Measurements from ENCODE around the gene KCTD1. TPM values are rescaled to one million over a fixed set of nuclear protein-coding genes. Genes with fewer than 3 reads are reported as not detected.

The KCTD1 gene
- total and polyA plus RNA-seq, 2 of the 4 experiments (the other 2 are of a cell fraction) = 5.0 to 5.8 TPM

- peaks cover 15% of the 10 kb centered on the region for H3K27me3 ChIP-seq (ENCODE audit: control insufficient read depth, insufficient read depth, low read length)
- no peak overlapping the region for H3K18ac ChIP-seq (ENCODE audit: low read depth, low read length)
- no peak for TF ChIP-seq MXI1 (IDR thresholded peaks at IDR 0.05; ENCODE audit: borderline replicate concordance, low read depth, low read length)
- TF ChIP-seq RCOR1 (IDR thresholded peaks at IDR 0.05; ENCODE audit: insufficient replicate concordance, low read length) = no peak
- no peak for TF ChIP-seq RFX5 (IDR thresholded peaks at IDR 0.05; ENCODE audit: low read depth, low read length)
- TF ChIP-seq FOS (IDR thresholded peaks at IDR 0.05; ENCODE audit: low read depth, low read length) = no peak
- TF ChIP-seq POLR2A (IDR thresholded peaks at IDR 0.05; ENCODE audit: low read depth, low read length) = no peak
- no peak for TF ChIP-seq CHD1 (IDR thresholded peaks at IDR 0.05; ENCODE audit: low read depth, low read length)
- TF ChIP-seq, protein P1, sequence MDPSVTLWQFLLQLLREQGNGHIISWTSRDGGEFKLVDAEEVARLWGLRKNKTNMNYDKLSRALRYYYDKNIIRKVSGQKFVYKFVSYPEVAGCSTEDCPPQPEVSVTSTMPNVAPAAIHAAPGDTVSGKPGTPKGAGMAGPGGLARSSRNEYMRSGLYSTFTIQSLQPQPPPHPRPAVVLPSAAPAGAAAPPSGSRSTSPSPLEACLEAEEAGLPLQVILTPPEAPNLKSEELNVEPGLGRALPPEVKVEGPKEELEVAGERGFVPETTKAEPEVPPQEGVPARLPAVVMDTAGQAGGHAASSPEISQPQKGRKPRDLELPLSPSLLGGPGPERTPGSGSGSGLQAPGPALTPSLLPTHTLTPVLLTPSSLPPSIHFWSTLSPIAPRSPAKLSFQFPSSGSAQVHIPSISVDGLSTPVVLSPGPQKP (IDR thresholded peaks at IDR 0.05; ENCODE audit: borderline replicate concordance, low read depth, low read length) = no peak
- TF ChIP-seq, protein P2, sequence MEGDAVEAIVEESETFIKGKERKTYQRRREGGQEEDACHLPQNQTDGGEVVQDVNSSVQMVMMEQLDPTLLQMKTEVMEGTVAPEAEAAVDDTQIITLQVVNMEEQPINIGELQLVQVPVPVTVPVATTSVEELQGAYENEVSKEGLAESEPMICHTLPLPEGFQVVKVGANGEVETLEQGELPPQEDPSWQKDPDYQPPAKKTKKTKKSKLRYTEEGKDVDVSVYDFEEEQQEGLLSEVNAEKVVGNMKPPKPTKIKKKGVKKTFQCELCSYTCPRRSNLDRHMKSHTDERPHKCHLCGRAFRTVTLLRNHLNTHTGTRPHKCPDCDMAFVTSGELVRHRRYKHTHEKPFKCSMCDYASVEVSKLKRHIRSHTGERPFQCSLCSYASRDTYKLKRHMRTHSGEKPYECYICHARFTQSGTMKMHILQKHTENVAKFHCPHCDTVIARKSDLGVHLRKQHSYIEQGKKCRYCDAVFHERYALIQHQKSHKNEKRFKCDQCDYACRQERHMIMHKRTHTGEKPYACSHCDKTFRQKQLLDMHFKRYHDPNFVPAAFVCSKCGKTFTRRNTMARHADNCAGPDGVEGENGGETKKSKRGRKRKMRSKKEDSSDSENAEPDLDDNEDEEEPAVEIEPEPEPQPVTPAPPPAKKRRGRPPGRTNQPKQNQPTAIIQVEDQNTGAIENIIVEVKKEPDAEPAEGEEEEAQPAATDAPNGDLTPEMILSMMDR (conservative IDR thresholded peaks at IDR 0.05; ENCODE audit: low read depth, low read length) = peak; percentile 66
- TF ChIP-seq SMC3 (IDR thresholded peaks at IDR 0.05; ENCODE audit: low read depth, low read length) = peak; percentile 78
- no peak for TF ChIP-seq CEBPB (IDR thresholded peaks at IDR 0.05; ENCODE audit: low read depth, low read length)
- TF ChIP-seq NFE2L2 (IDR thresholded peaks at IDR 0.05; ENCODE audit: low read depth, low read length) = no peak
- TF ChIP-seq RAD21 (IDR thresholded peaks at IDR 0.05; ENCODE audit: low read length) = peak; percentile 82
- TF ChIP-seq BHLHE40 (IDR thresholded peaks at IDR 0.05; ENCODE audit: low read depth, low read length) = no peak
- TF ChIP-seq, protein P3, sequence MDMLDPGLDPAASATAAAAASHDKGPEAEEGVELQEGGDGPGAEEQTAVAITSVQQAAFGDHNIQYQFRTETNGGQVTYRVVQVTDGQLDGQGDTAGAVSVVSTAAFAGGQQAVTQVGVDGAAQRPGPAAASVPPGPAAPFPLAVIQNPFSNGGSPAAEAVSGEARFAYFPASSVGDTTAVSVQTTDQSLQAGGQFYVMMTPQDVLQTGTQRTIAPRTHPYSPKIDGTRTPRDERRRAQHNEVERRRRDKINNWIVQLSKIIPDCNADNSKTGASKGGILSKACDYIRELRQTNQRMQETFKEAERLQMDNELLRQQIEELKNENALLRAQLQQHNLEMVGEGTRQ (IDR thresholded peaks at IDR 0.05; ENCODE audit: low read depth, low read length) = no peak
- H4K8ac ChIP-seq (ENCODE audit: low read depth in 2 of 2, low read length in 2 of 2) = no peak overlapping the region
- no peak overlapping the region for H3K9ac ChIP-seq (ENCODE audit: low read depth, low read length)
- H3K4ac ChIP-seq (ENCODE audit: low read depth, low read length) = no peak overlapping the region
- H3K23ac ChIP-seq (ENCODE audit: low read depth, low read length) = no peak overlapping the region
- no peaks in the 10 kb centered on the region for H4K20me1 ChIP-seq (ENCODE audit: insufficient read depth, low read length)
- no peak overlapping the region for H2BK5ac ChIP-seq (ENCODE audit: low read depth, low read length, poor library complexity, severe bottlenecking)
- no peak overlapping the region for H2AK9ac ChIP-seq (replicated peaks; ENCODE audit: low read depth, low read length, poor library complexity)
- H3K36me3 ChIP-seq (ENCODE audit: control insufficient read depth, insufficient read depth, low read length) = no peaks in the 10 kb centered on the region
- H3K14ac ChIP-seq (replicated peaks; ENCODE audit: low read depth, low read length) = no peak overlapping the region
- H4K5ac ChIP-seq (ENCODE audit: low read depth, low read length) = no peak overlapping the region
- H3K9me3 ChIP-seq (ENCODE audit: control insufficient read depth, insufficient read depth, low read length) = no peaks in the 10 kb centered on the region
- no peak overlapping the region for H2AK5ac ChIP-seq (ENCODE audit: low read depth, low read length)
- in situ Hi-C loops (cut with MboI; ENCODE audit: low sequenced_read_pairs) = loop anchor here (5.0 kb wide), 1 partner anchor 242 kb away; no protein-coding TSS in a partner anchor
- DNase-seq (peak; percentile 53), ATAC-seq (ENCODE audit: low read depth) (peak; percentile 87)
- no peak overlapping the region for H2BK120ac ChIP-seq (ENCODE audit: low read depth, low read length)
- H3K4me3 ChIP-seq (ENCODE audit: insufficient read depth, low read depth, low read length) = no peak overlapping the region
- H3K79me1 ChIP-seq (ENCODE audit: low read depth in 1 of 2, low read length in 2 of 2) = no peaks in the 10 kb centered on the region
- WGBS, 2 experiments (ENCODE audit: extremely low coverage in 2 of 2, insufficient read length in 1 of 2) = 41% methylated on average over 3 of the region's 5 CpGs; no CpG with 5 or more reads in 1 of the 2 experiments
- no TSS peak for BruUV-seq (replicated peaks)
- no peak overlapping the region for H3K56ac ChIP-seq (ENCODE audit: extremely low read depth, insufficient read depth, low read length)
- no peak overlapping the region for H3K4me2 ChIP-seq (ENCODE audit: low read depth, low read length)
- H2BK20ac ChIP-seq (ENCODE audit: low read depth, low read length) = no peak overlapping the region
- dilution Hi-C loops (cut with HindIII; ENCODE audit: low sequenced_read_pairs, unreplicated experiment) = no loop called here
- no peaks in the 10 kb centered on the region for H3K9me1 ChIP-seq (ENCODE audit: insufficient read depth, low read length)
- no peak overlapping the region for H4K91ac ChIP-seq (ENCODE audit: insufficient read depth, low read depth, low read length)
- no peak overlapping the region for H2AFZ ChIP-seq (replicated peaks; ENCODE audit: low read length, poor library complexity)
- no peak overlapping the region for H2BK15ac ChIP-seq (ENCODE audit: low read depth, low read length)
- no peaks in the 10 kb centered on the region for H3K4me1 ChIP-seq (ENCODE audit: control insufficient read depth, insufficient read depth, low read length)
- POLR2A ChIA-PET (ENCODE audit: unreplicated experiment) = no interaction called here
- intact Hi-C loops (cut with micrococcal nuclease) = loop anchor here (1.0 to 10.0 kb wide), 3 partner anchors 142 to 1190 kb away; partner anchors contain the start of gene KCTD1
- no peak overlapping the region for H3K27ac ChIP-seq (ENCODE audit: insufficient read depth, low read length)
- CTCF ChIA-PET = interaction anchor here (0.6 to 1.5 kb wide), 10 partner anchors 14 to 251 kb away, joined by 3 to 8 read pairs (median 3); partner anchors contain the start of gene KCTD1
Observed at GRCh38 chr18:26405190-26405801, 143.1 kb downstream of the KCTD1 start.
